NCI-H2029 (cell line): ENCODE data around the gene SLC6A18.

Source experiments
- DNase-seq: peaks from one replicate; lab custom pipeline; 2025; lab: John Stamatoyannopoulos, UW

The SLC6A18 gene

GRCh38 chr5:1225081-1225480 lies at the start of gene SLC6A18:
TSS of gene SLC6A18 (plus strand) at chr5:1225381. CDS start at chr5:1225478, 97 bp downstream.
- no peak for DNase-seq

- DNase-seq: no peak
These were observed 49.2 kb upstream of the SLC6A18 start for GRCh38 chr5:1175801-1176472.

- DNase-seq: no peak
These were observed 48.4 kb upstream of the SLC6A18 start for GRCh38 chr5:1176473-1177391.

- DNase-seq: no peak
These were observed 47.2 kb upstream of the SLC6A18 start for GRCh38 chr5:1177826-1178528.

- no peak for DNase-seq
These were observed 46.4 kb upstream of the SLC6A18 start for GRCh38 chr5:1178529-1179382.

GRCh38 chr5:1179383-1179715 lies 45.8 kb upstream of the SLC6A18 start:
- no peak for DNase-seq

- no peak for DNase-seq
These were observed 45.1 kb upstream of the SLC6A18 start for GRCh38 chr5:1180096-1180495.

- DNase-seq: no peak
These were observed 44.3 kb upstream of the SLC6A18 start for GRCh38 chr5:1180841-1181271.

GRCh38 chr5:1181451-1182359 lies 43.5 kb upstream of the SLC6A18 start:
- no peak for DNase-seq

GRCh38 chr5:1182360-1182632 lies 42.9 kb upstream of the SLC6A18 start:
- DNase-seq: no peak

GRCh38 chr5:1182633-1183423 lies 42.4 kb upstream of the SLC6A18 start:
- DNase-seq: no peak

GRCh38 chr5:1183424-1184162 lies 41.6 kb upstream of the SLC6A18 start:
- no peak for DNase-seq

- DNase-seq: no peak
These were observed 41.1 kb upstream of the SLC6A18 start for GRCh38 chr5:1184163-1184470.

GRCh38 chr5:1184481-1184880 lies 40.7 kb upstream of the SLC6A18 start:
- DNase-seq: no peak

- DNase-seq: no peak
These were observed 40.0 kb upstream of the SLC6A18 start for GRCh38 chr5:1185038-1185627.

- DNase-seq: no peak
These were observed 39.4 kb upstream of the SLC6A18 start for GRCh38 chr5:1185629-1186350.

- DNase-seq: no peak
These were observed 38.6 kb upstream of the SLC6A18 start for GRCh38 chr5:1186351-1187233.
